Endothelial cell of umbilical vein (primary cell): Measurements from ENCODE around the gene PIM1.

Experiments
- EZH2 ChIP-seq: IDR thresholded peaks from 2 replicates; pipeline ENCODE4 v1.6.1; 2012; ENCODE audit warnings: borderline replicate concordance, low read depth, mild to moderate bottlenecking, moderate library complexity, low read length, inconsistent platforms; ENCODE audit not compliant: severe bottlenecking
- POLR2AphosphoS5 ChIP-seq: IDR thresholded peaks from 2 replicates; pipeline ENCODE4 v1.6.1; 2012; ENCODE audit warnings: low read depth, mild to moderate bottlenecking, control low read depth, low read length, moderate library complexity; ENCODE audit not compliant: insufficient read depth

DNA sequence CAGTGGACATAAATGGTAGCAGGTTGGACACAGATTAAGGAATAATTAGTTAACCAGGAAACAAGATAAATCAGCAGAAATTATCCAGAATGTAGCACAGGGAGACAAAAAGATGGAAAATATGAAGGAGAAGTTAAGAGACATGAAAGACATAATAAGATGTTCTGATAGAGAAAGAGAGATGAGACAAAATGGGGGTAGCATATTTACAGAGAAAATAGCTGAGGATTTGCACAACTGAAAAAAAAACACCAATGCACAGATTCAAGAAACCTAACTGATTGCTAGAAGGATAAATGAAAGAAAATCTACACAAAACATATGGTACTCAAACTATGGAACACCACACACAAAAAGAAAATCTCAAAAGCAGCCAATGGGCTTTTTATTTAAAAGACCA lies 53.0 kb downstream of the PIM1 start:
- no peak for TF ChIP-seq POLR2AphosphoS5
- TF ChIP-seq EZH2: no peak
